HG02623 (cell line): ENCODE data around the gene LYPD6.

Experiments used
- ATAC-seq: cut with Tn5 transposase; IDR thresholded peaks from one replicate; pipeline ENCODE4 v1.9.1; 2021; ENCODE audit warnings: moderate library complexity; ENCODE audit not compliant: unreplicated experiment

Gene LYPD6

GRCh38 chr2:149399934-149400615 is 69.7 kb downstream of the LYPD6 start:
- no peak for ATAC-seq

- ATAC-seq, result no peak
Measured at GRCh38 chr2:149400997-149401396, 70.6 kb downstream of the LYPD6 start.

GRCh38 chr2:149409506-149409905 is 79.1 kb downstream of the LYPD6 start:
- ATAC-seq, result no peak

- no peak for ATAC-seq
Measured at GRCh38 chr2:149410701-149411484, 80.5 kb downstream of the LYPD6 start.

- ATAC-seq, result no peak
Measured at GRCh38 chr2:149413487-149413886, 83.1 kb downstream of the LYPD6 start.

GRCh38 chr2:149415086-149415485 is 84.7 kb downstream of the LYPD6 start:
- no peak for ATAC-seq

- ATAC-seq, result no peak
Measured at GRCh38 chr2:149418065-149418464, 87.7 kb downstream of the LYPD6 start.

GRCh38 chr2:149420053-149420963 is 89.9 kb downstream of the LYPD6 start:
- no peak for ATAC-seq

- no peak for ATAC-seq
Measured at GRCh38 chr2:149421791-149422190, 91.4 kb downstream of the LYPD6 start.

- ATAC-seq, result no peak
Measured at GRCh38 chr2:149422337-149422990, 92.1 kb downstream of the LYPD6 start.

GRCh38 chr2:149422991-149423338 is 92.6 kb downstream of the LYPD6 start:
- ATAC-seq, result no peak

- no peak for ATAC-seq
Measured at GRCh38 chr2:149423630-149424029, 93.2 kb downstream of the LYPD6 start.

- no peak for ATAC-seq
Measured at GRCh38 chr2:149427387-149427786, 97.0 kb downstream of the LYPD6 start.

GRCh38 chr2:149428783-149429182 is 98.4 kb downstream of the LYPD6 start:
- no peak for ATAC-seq

GRCh38 chr2:149430743-149431736 is 100.7 kb downstream of the LYPD6 start:
- ATAC-seq, result no peak

- ATAC-seq, result no peak
Measured at GRCh38 chr2:149438330-149438960, 108.1 kb downstream of the LYPD6 start.

GRCh38 chr2:149441255-149441654 is 110.9 kb downstream of the LYPD6 start:
- ATAC-seq, result no peak

GRCh38 chr2:149442346-149442745 is 112.0 kb downstream of the LYPD6 start:
- no peak for ATAC-seq

GRCh38 chr2:149443150-149443549 is 112.8 kb downstream of the LYPD6 start:
- ATAC-seq, result no peak
